HG02571 (cell line): ENCODE measurements around the gene SRPRB.

ENCODE experiments used
- ATAC-seq: cut with Tn5 transposase; IDR thresholded peaks from one replicate; pipeline ENCODE4 v1.9.1; 2021; ENCODE audit warnings: mild to moderate bottlenecking, moderate library complexity; ENCODE audit not compliant: unreplicated experiment

Gene SRPRB

GRCh38 chr3:133840055-133840737 lies 34.6 kb downstream of the SRPRB start:
- no peak for ATAC-seq

- no peak for ATAC-seq
These were observed 35.2 kb downstream of the SRPRB start for GRCh38 chr3:133840767-133841166.

GRCh38 chr3:133841196-133841595 lies 35.6 kb downstream of the SRPRB start:
- ATAC-seq, result no peak

GRCh38 chr3:133842158-133842557 lies 36.5 kb downstream of the SRPRB start:
- ATAC-seq, result no peak

GRCh38 chr3:133843634-133844033 lies 38.0 kb downstream of the SRPRB start:
- no peak for ATAC-seq

GRCh38 chr3:133845127-133845526 lies 39.5 kb downstream of the SRPRB start:
- ATAC-seq, result no peak

GRCh38 chr3:133849346-133849745 lies 43.7 kb downstream of the SRPRB start:
- ATAC-seq, result no peak

- no peak for ATAC-seq
These were observed 44.4 kb downstream of the SRPRB start for GRCh38 chr3:133850034-133850433.

GRCh38 chr3:133851266-133851906 lies 45.8 kb downstream of the SRPRB start:
- no peak for ATAC-seq

GRCh38 chr3:133851931-133852330 lies 46.3 kb downstream of the SRPRB start:
- ATAC-seq, result no peak

- ATAC-seq, result no peak
These were observed 47.7 kb downstream of the SRPRB start for GRCh38 chr3:133853063-133853924.

- ATAC-seq, result no peak
These were observed 48.3 kb downstream of the SRPRB start for GRCh38 chr3:133853925-133854227.

GRCh38 chr3:133854264-133855001 lies 48.8 kb downstream of the SRPRB start:
- ATAC-seq, result no peak

GRCh38 chr3:133855002-133855370 lies 49.4 kb downstream of the SRPRB start:
- no peak for ATAC-seq

GRCh38 chr3:133855772-133856171 lies 50.2 kb downstream of the SRPRB start:
- no peak for ATAC-seq

- no peak for ATAC-seq
These were observed 50.7 kb downstream of the SRPRB start for GRCh38 chr3:133856316-133856715.

- ATAC-seq, result no peak
These were observed 52.2 kb downstream of the SRPRB start for GRCh38 chr3:133857767-133858166.

- ATAC-seq, result no peak
These were observed 54.0 kb downstream of the SRPRB start for GRCh38 chr3:133859381-133860234.

GRCh38 chr3:133860519-133860918 lies 54.9 kb downstream of the SRPRB start:
- ATAC-seq, result no peak

GRCh38 chr3:133862161-133862560 lies 56.5 kb downstream of the SRPRB start:
- ATAC-seq, result no peak
